Measurements from ENCODE around the gene ZNF710. TPM values are rescaled to one million over a fixed set of nuclear protein-coding genes. Genes with fewer than 3 reads are reported as not detected.

Gene ZNF710
- total and polyA plus RNA-seq, 2 donors (not counting 3 experiments of a cell fraction or from before 2014, with no cell fraction given): 8.9 to 32.4 TPM

GRCh38 chr15:90090226-90090848, 89.2 kb downstream of the ZNF710 start:
- H3K4me2 ChIP-seq (ENCODE audit: insufficient read depth, low read length): no peak overlapping the region
- no peak overlapping the region for H3K27ac ChIP-seq (ENCODE audit: insufficient read depth, low read depth, low read length)
- no peaks in the 10 kb centered on the region for H3K27me3 ChIP-seq (ENCODE audit: control insufficient read depth in 2 of 2, insufficient read depth in 2 of 2, low read length in 2 of 2)
- TF ChIP-seq EZH2 (IDR thresholded peaks at IDR 0.05; ENCODE audit: borderline replicate concordance, low read depth, low read length, severe bottlenecking): no peak
- no peak for TF ChIP-seq POLR2A (IDR thresholded peaks at IDR 0.05; ENCODE audit: low read depth, low read length)
- TF ChIP-seq, protein P1, sequence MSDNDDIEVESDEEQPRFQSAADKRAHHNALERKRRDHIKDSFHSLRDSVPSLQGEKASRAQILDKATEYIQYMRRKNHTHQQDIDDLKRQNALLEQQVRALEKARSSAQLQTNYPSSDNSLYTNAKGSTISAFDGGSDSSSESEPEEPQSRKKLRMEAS (IDR thresholded peaks at IDR 0.05; ENCODE audit: insufficient read depth, insufficient read length): no peak
- TF ChIP-seq, protein P2, sequence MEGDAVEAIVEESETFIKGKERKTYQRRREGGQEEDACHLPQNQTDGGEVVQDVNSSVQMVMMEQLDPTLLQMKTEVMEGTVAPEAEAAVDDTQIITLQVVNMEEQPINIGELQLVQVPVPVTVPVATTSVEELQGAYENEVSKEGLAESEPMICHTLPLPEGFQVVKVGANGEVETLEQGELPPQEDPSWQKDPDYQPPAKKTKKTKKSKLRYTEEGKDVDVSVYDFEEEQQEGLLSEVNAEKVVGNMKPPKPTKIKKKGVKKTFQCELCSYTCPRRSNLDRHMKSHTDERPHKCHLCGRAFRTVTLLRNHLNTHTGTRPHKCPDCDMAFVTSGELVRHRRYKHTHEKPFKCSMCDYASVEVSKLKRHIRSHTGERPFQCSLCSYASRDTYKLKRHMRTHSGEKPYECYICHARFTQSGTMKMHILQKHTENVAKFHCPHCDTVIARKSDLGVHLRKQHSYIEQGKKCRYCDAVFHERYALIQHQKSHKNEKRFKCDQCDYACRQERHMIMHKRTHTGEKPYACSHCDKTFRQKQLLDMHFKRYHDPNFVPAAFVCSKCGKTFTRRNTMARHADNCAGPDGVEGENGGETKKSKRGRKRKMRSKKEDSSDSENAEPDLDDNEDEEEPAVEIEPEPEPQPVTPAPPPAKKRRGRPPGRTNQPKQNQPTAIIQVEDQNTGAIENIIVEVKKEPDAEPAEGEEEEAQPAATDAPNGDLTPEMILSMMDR (IDR thresholded peaks at IDR 0.05; ENCODE audit: extremely low read depth in 1 of 2, insufficient read depth in 1 of 2, low read depth in 1 of 2, low read length in 2 of 2): no peak
- TF ChIP-seq JUN (IDR thresholded peaks at IDR 0.05; ENCODE audit: borderline replicate concordance, insufficient read depth, insufficient read length, low read depth): no peak
- TF ChIP-seq FOS (IDR thresholded peaks at IDR 0.05; ENCODE audit: borderline replicate concordance, insufficient read depth, low read length): no peak
- no peak for TF ChIP-seq MYC (IDR thresholded peaks at IDR 0.05; ENCODE audit: low read depth, low read length)
- no peak for TF ChIP-seq POLR2AphosphoS5 (IDR thresholded peaks at IDR 0.05; ENCODE audit: insufficient read depth, low read depth, low read length)
- no peak for TF ChIP-seq GATA2 (IDR thresholded peaks at IDR 0.05; ENCODE audit: insufficient read depth, insufficient read length, low read depth, low read length)
- no peaks in the 10 kb centered on the region for H3K4me1 ChIP-seq (ENCODE audit: control insufficient read depth, extremely low read depth, insufficient read depth, low read length)
- DNase-seq (ENCODE audit: low read depth, low spot score) (no peak), FAIRE-seq (no peak)
- H3K9ac ChIP-seq (replicated peaks; ENCODE audit: extremely low read depth, insufficient read depth, low read length): no peak overlapping the region
- ChIA-PET POLR2A (no interaction called here), CTCF (no interaction called here)
- H3K9me3 ChIP-seq (replicated peaks; ENCODE audit: control insufficient read depth, insufficient read depth, low read length): no peaks in the 10 kb centered on the region
- dilution Hi-C loops (cut with MboI; ENCODE audit: extremely low pct_ligation_motif_present, low sequenced_read_pairs): no loop called here
- H4K20me1 ChIP-seq (replicated peaks; ENCODE audit: control insufficient read depth, extremely low read depth, insufficient read depth, low read length): no peaks in the 10 kb centered on the region
- intact Hi-C loops (cut with micrococcal nuclease): no loop called here
- H3K79me2 ChIP-seq (ENCODE audit: control insufficient read depth, insufficient read depth, low read length): peaks cover 8% of the 10 kb centered on the region
- H3K4me3 ChIP-seq (replicated peaks in 1 of 3; ENCODE audit: insufficient read depth in 1 of 3, low read depth in 1 of 3, low read length in 3 of 3): no peak overlapping the region
- no TSS peak for BruUV-seq (replicated peaks)
- H3K9me1 ChIP-seq (replicated peaks; ENCODE audit: control insufficient read depth, extremely low read depth, insufficient read depth, low read length): no peaks in the 10 kb centered on the region
- peaks cover 2 to 22% of the 10 kb centered on the region in 2 experiments for H3K36me3 ChIP-seq (ENCODE audit: control insufficient read depth in 2 of 2, extremely low read depth in 1 of 2, insufficient read depth in 2 of 2, low read length in 2 of 2)
- no peak overlapping the region for H2AFZ ChIP-seq (ENCODE audit: low read depth, low read length)
